Stimulated activated memory B cell treated with anti-CD40 and anti-IgM and Interleukin-4, amounts not matched to agents 10 μg/mL and 1 μg/mL and 100 μg/mL, for 72 hours (primary cell): ENCODE measurements around the gene LIF.

ENCODE experiments used
- ATAC-seq: fragments of 150-1000 bp; cut with Tn5 transposase; 2 replicates; pipeline ENCODE4 v1.10.0; 2021
- H3K27ac Mint-ChIP-seq: one replicate; pipeline ENCODE4 v1.8.0; 2022; ENCODE audit warnings: mild to moderate bottlenecking, mixed read lengths
- H3K27me3 Mint-ChIP-seq: one replicate; pipeline ENCODE4 v1.8.0; 2022; ENCODE audit warnings: mixed read lengths
- H3K36me3 Mint-ChIP-seq: one replicate; pipeline ENCODE4 v1.8.0; 2022; ENCODE audit warnings: mixed read lengths
- H3K4me1 Mint-ChIP-seq: one replicate; pipeline ENCODE4 v1.8.0; 2022; ENCODE audit warnings: mixed read lengths
- H3K4me3 Mint-ChIP-seq: one replicate; pipeline ENCODE4 v1.8.0; 2022; ENCODE audit warnings: mild to moderate bottlenecking, moderate library complexity, mixed read lengths
- H3K9me3 Mint-ChIP-seq: one replicate; pipeline ENCODE4 v1.8.0; 2022; ENCODE audit warnings: mixed read lengths

The LIF gene

DNA sequence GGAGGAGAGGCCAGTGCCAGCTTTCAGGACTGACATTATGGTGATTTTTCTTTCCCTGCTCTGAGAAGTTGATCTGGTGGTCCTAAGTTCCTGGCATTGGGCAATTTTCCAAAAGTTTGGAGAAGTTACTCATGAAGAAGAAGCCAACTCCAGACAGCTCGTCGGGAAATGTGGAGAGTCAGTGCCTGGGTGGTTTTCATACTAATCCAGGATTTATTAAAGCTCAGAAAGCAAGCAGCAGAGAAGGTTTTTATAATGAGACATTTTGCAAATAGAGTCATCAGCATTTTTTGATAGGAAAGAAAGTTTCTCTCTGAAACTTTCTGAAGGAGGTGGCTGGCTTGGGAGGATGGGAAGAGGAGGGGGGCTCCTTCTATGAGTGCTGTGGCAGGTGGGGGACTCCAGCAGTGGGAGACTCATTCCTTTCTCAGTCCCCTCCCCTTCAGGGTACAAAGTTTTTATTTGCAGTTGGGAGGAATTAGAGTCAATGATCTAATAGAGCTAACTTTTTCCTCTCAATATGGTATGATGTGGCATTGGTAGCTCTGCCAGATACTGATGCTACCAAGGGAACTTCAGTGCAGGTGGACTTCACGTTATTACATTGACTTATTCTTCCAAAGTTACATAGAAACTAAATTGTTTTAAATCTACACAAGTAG is 55.4 kb downstream of the LIF start:
- Mint-ChIP-seq H3K36me3 (no peaks in the 10 kb centered on the region), H3K4me1 (peaks cover 27% of the 10 kb centered on the region), H3K27ac (no peak overlapping the region), H3K9me3 (no peaks in the 10 kb centered on the region), H3K4me3 (no peak overlapping the region), H3K27me3 (peaks cover 10% of the 10 kb centered on the region)
- no peak for ATAC-seq

DNA sequence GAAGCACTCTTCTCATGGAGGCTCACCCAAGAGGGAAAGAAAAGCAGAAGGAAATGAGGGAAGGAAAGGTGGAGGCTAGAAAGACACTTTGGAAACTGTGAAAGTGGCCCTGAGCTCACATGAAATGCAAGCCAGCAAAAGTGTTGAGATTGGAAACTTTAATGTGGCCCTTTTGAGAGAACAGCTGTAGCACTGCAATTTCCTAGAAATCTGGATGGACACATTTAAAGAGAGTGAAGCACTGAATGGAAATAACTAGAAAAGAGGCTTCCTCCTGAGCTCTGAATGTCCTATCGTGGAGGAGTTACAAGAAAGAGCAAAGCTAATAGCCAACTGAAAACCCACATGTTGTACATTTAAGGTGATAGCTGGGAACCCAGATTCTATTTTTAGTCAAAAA is 56.0 kb downstream of the LIF start:
- Mint-ChIP-seq H3K27me3 (peaks cover 10% of the 10 kb centered on the region), H3K9me3 (no peaks in the 10 kb centered on the region), H3K4me1 (peaks cover 21% of the 10 kb centered on the region), H3K27ac (no peak overlapping the region), H3K4me3 (no peak overlapping the region), H3K36me3 (no peaks in the 10 kb centered on the region)
- no peak for ATAC-seq
